ENCODE measurements around the gene BAIAP2L2. TPM values are rescaled to one million over a fixed set of nuclear protein-coding genes. Genes with fewer than 3 reads are reported as not detected.

The BAIAP2L2 gene
- total and polyA plus RNA-seq, 4 donors, result 0.17 to 1.0 (median 0.46) TPM

DNA sequence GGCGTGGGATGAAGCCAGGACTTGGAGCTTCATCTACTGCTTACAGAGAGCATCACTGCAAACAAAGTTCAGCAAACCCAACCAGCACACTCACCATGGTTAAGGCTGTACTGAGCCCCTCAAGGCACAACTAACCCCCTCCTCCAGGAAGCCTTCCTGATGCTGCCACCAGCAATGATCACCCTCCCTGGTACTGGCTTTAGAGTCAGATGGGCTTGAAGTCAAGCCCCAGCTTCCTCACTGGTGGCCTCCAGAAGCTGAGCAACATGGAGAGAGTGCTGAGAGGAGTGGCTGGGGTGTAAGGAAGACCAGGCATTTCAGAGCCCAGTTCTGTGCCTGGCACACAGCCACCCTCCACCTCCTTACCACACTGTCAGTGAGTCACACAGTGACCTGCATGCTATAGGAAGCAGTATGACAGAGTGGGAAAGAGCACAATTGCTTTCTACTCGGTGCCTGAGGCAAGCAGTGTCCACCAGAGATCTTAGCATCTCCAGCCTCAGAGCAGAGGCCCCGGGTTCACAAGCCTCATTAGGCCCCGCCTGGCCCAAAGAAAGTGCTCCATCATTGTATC, 24.7 kb upstream of the BAIAP2L2 start:
- no peak for DNase-seq
- ATAC-seq (ENCODE audit: insufficient read depth, low FRiP score), result no peak
- WGBS, 2 donors, result 90% methylated on average over 4 of the region's 4 CpGs
- Histone ChIP-seq H3K27ac (ENCODE audit: low read depth in 1 of 2, low read length in 1 of 2) (no peak overlapping the region), H3K36me3 (ENCODE audit: control insufficient read depth in 4 of 4, insufficient read depth in 4 of 4, low read length in 4 of 4) (peaks cover 0 to 10% (median 5%) of the 10 kb centered on the region in 4 donors), H3K27me3 (ENCODE audit: control insufficient read depth in 3 of 3, insufficient read depth in 3 of 3, low read length in 2 of 3) (no peaks in the 10 kb centered on the region), H3K4me1 (ENCODE audit: control insufficient read depth in 5 of 5, insufficient read depth in 5 of 5, low read length in 5 of 5) (no peaks in the 10 kb centered on the region), H3K9ac (ENCODE audit: insufficient read depth in 1 of 2, low read length in 2 of 2) (no peak overlapping the region), H3K9me3 (ENCODE audit: control insufficient read depth in 4 of 4, insufficient read depth in 3 of 4, low read length in 3 of 4) (no peaks in the 10 kb centered on the region), H3K4me3 (no peak overlapping the region)
- TF ChIP-seq, protein P1, sequence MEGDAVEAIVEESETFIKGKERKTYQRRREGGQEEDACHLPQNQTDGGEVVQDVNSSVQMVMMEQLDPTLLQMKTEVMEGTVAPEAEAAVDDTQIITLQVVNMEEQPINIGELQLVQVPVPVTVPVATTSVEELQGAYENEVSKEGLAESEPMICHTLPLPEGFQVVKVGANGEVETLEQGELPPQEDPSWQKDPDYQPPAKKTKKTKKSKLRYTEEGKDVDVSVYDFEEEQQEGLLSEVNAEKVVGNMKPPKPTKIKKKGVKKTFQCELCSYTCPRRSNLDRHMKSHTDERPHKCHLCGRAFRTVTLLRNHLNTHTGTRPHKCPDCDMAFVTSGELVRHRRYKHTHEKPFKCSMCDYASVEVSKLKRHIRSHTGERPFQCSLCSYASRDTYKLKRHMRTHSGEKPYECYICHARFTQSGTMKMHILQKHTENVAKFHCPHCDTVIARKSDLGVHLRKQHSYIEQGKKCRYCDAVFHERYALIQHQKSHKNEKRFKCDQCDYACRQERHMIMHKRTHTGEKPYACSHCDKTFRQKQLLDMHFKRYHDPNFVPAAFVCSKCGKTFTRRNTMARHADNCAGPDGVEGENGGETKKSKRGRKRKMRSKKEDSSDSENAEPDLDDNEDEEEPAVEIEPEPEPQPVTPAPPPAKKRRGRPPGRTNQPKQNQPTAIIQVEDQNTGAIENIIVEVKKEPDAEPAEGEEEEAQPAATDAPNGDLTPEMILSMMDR (IDR thresholded peaks at IDR 0.05; ENCODE audit: control extremely low read depth, extremely low read depth), result no peak

DNA sequence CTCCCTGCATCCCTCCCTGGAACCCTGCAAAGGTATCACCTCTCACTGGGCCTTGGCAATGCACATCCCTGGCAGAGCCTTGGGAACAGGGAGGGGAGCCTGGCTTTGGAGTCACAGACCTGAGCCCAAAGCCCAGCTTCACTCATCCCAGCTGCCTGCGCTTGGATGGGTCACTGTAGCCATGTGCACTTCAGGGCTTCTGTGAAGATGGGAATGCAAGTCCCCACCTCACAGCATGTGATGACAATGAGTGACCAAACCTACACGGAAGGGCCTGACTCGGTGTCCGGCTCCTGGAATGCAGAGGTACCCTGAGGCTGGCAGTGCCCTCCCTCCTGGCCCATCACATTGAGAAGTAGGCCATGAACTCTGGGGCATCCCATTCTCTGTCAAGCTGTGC, 22.8 kb upstream of the BAIAP2L2 start:
- no peaks in the 10 kb centered on the region for H3K4me1 ChIP-seq (ENCODE audit: control insufficient read depth in 5 of 5, insufficient read depth in 5 of 5, low read length in 5 of 5)
- ATAC-seq (ENCODE audit: insufficient read depth, low FRiP score) (no peak), DNase-seq (no peak)
- TF ChIP-seq, protein P1 (IDR thresholded peaks at IDR 0.05; ENCODE audit: control extremely low read depth, extremely low read depth), result no peak
- 97 to 98% methylated on average over 4 of the region's 4 CpGs for WGBS, 2 donors
- no peaks in the 10 kb centered on the region for H3K9me3 ChIP-seq (ENCODE audit: control insufficient read depth in 4 of 4, insufficient read depth in 3 of 4, low read length in 3 of 4)
- no peaks in the 10 kb centered on the region for H3K27me3 ChIP-seq (ENCODE audit: control insufficient read depth in 3 of 3, insufficient read depth in 3 of 3, low read length in 2 of 3)
- no peak overlapping the region for H3K9ac ChIP-seq (ENCODE audit: insufficient read depth in 1 of 2, low read length in 2 of 2)
- H3K36me3 ChIP-seq (ENCODE audit: control insufficient read depth in 4 of 4, insufficient read depth in 4 of 4, low read length in 4 of 4), result peaks cover 0 to 17% (median 5%) of the 10 kb centered on the region in 4 donors
- no peak overlapping the region for H3K27ac ChIP-seq (ENCODE audit: low read depth in 1 of 2, low read length in 1 of 2)
- no peak overlapping the region for H3K4me3 ChIP-seq

DNA sequence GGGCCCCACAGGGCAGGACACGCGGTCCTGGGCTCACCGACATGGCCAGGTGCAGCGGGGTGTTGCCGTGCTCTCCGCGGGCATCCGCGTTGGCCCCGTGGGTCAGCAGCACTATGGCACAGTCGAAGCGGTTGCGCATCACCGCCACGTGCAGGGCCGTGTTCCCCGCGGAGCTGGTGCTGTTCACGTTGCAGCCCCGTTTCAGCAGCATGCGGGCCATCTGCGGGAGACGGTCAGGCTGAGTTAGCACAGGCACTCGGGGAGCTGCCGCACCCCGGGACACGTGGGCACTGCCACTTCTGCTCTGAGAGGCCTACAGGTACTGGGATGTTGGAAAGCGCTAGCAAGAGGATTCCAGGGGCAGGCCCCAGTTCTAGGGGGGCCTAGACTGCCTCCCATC, 22.3 kb upstream of the BAIAP2L2 start:
- ATAC-seq (ENCODE audit: insufficient read depth, low FRiP score) (no peak), DNase-seq (no peak)
- TF ChIP-seq, protein P1 (IDR thresholded peaks at IDR 0.05; ENCODE audit: control extremely low read depth, extremely low read depth), result no peak
- Histone ChIP-seq H3K4me3 (no peak overlapping the region), H3K27me3 (ENCODE audit: control insufficient read depth in 3 of 3, insufficient read depth in 3 of 3, low read length in 2 of 3) (no peaks in the 10 kb centered on the region), H3K9me3 (ENCODE audit: control insufficient read depth in 4 of 4, insufficient read depth in 3 of 4, low read length in 3 of 4) (no peaks in the 10 kb centered on the region), H3K36me3 (ENCODE audit: control insufficient read depth in 4 of 4, insufficient read depth in 4 of 4, low read length in 4 of 4) (peaks cover 0 to 14% (median 5%) of the 10 kb centered on the region in 4 donors), H3K9ac (ENCODE audit: insufficient read depth in 1 of 2, low read length in 2 of 2) (no peak overlapping the region), H3K4me1 (ENCODE audit: control insufficient read depth in 5 of 5, insufficient read depth in 5 of 5, low read length in 5 of 5) (no peaks in the 10 kb centered on the region), H3K27ac (ENCODE audit: low read depth in 1 of 2, low read length in 1 of 2) (no peak overlapping the region)
- WGBS, 2 donors, result 93 to 96% methylated on average over 28 of the region's 28 CpGs

DNA sequence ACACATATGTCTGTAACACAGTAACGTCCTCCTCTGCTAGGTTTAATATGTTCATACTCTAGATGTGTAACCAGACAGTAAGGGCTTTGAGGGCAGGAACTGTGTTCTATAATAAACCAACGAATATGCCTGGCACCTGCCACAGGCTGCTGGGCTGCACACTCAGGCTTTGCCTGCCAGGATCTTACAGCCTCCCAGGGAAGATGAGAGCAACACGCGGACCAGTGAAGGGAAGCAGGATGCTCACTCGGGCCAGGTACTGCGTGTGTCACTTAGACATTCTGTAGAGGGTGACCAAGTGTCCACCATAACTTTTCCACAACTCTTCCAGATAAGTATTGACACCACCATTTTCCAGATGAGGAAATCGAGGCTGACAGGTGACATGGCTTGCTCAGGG, 21.7 kb upstream of the BAIAP2L2 start:
- H3K36me3 ChIP-seq (ENCODE audit: control insufficient read depth in 4 of 4, insufficient read depth in 4 of 4, low read length in 4 of 4), result peaks cover 0 to 13% (median 5%) of the 10 kb centered on the region in 4 donors
- H3K27ac ChIP-seq (ENCODE audit: low read depth in 1 of 2, low read length in 1 of 2), result no peak overlapping the region
- WGBS, 2 donors, result 94 to 98% methylated on average over 7 of the region's 7 CpGs
- DNase-seq (no peak), ATAC-seq (ENCODE audit: insufficient read depth, low FRiP score) (no peak)
- H3K27me3 ChIP-seq (ENCODE audit: control insufficient read depth in 3 of 3, insufficient read depth in 3 of 3, low read length in 2 of 3), result no peaks in the 10 kb centered on the region
- H3K4me1 ChIP-seq (ENCODE audit: control insufficient read depth in 5 of 5, insufficient read depth in 5 of 5, low read length in 5 of 5), result no peaks in the 10 kb centered on the region
- no peak overlapping the region for H3K9ac ChIP-seq (ENCODE audit: insufficient read depth in 1 of 2, low read length in 2 of 2)
- H3K9me3 ChIP-seq (ENCODE audit: control insufficient read depth in 4 of 4, insufficient read depth in 3 of 4, low read length in 3 of 4), result no peaks in the 10 kb centered on the region
- TF ChIP-seq, protein P1 (IDR thresholded peaks at IDR 0.05; ENCODE audit: control extremely low read depth, extremely low read depth), result no peak
- no peak overlapping the region for H3K4me3 ChIP-seq

Measured in lung (tissue), 12 donors.